ENCODE measurements around the gene CFD. TPM values are rescaled to one million over a fixed set of nuclear protein-coding genes. Genes with fewer than 3 reads are reported as not detected.

Gene CFD
- total and polyA plus RNA-seq, 2 experiments from 2014 or later = 0.90 to 4.7 TPM

GRCh38 chr19:873084-873483, 13.6 kb downstream of the CFD start (continued):
- TF ChIP-seq ZNF462 (CRISPR knock-in tag; IDR thresholded peaks at IDR 0.05) (no peak), NANOG (IDR thresholded peaks at IDR 0.05; ENCODE audit: borderline replicate concordance) (no peak), POLR2AphosphoS5 (IDR thresholded peaks at IDR 0.05; ENCODE audit: low read depth) (no peak), ZNF331 (CRISPR knock-in tag; IDR thresholded peaks at IDR 0.05; ENCODE audit: low read depth) (no peak), ETS1 (IDR thresholded peaks at IDR 0.05) (no peak), CREB1 (CRISPR knock-in tag; IDR thresholded peaks at IDR 0.05; ENCODE audit: low read depth) (no peak), JUNB (IDR thresholded peaks at IDR 0.05; ENCODE audit: unreplicated experiment) (no peak)

DNA sequence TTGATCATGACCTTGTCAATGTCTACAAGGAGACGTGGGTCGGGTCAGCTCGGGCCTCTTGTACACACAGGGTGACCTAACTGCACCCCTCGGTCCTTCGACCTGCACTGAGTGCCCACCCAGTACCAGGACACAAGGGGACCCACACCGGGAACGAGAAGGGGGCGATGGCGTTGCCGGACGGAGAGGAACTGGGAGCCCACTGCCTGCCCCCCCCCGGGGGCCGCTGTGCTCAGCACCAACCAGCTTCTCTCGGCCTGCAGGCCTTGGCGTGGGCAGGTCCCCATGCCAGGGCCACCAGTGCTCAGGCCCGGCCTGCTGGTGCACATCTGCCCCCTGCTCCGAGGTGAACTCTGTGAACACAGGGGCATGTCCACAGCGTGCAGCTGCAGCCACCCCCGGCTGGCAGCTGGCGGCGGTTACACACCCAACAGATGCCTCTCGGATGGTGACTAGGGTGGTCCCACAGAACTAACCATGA, 14.1 kb downstream of the CFD start:
- H3K9me2 ChIP-seq (ENCODE audit: insufficient read depth) = no peaks in the 10 kb centered on the region
- peaks cover 19% of the 10 kb centered on the region for H3F3A ChIP-seq (replicated peaks; ENCODE audit: low read depth)
- no peaks in the 10 kb centered on the region for H3K27me3 ChIP-seq (ENCODE audit: insufficient read depth)
- peaks cover 28% of the 10 kb centered on the region for H3K27me3 Mint-ChIP-seq (ENCODE audit: insufficient read depth, low read depth, poor library complexity)
- H3K4me1 Mint-ChIP-seq = no peaks in the 10 kb centered on the region
- no peak overlapping the region; the same call in 1 of the 2 replicates for H3K27ac ChIP-seq (ENCODE audit: low read depth)
- DNase-seq (ENCODE audit: low spot score) (no peak), ATAC-seq (no peak)
- H3K4me1 ChIP-seq (ENCODE audit: insufficient read depth) = no peaks in the 10 kb centered on the region
- H3K4me2 ChIP-seq = no peak overlapping the region
- H3K4me3 Mint-ChIP-seq = no peak overlapping the region
- H3K27ac Mint-ChIP-seq = no peak overlapping the region
- no peak overlapping the region for H3K4me3 ChIP-seq
- H3K36me3 Mint-ChIP-seq (ENCODE audit: low read depth) = peaks cover 43% of the 10 kb centered on the region
- H3K79me2 ChIP-seq (replicated peaks; ENCODE audit: insufficient read depth) = no peaks in the 10 kb centered on the region
- no peaks in the 10 kb centered on the region; the same call in 1 of the 2 replicates for H3K36me3 ChIP-seq (ENCODE audit: insufficient read depth)
- H4K20me1 ChIP-seq (replicated peaks; ENCODE audit: insufficient read depth) = no peaks in the 10 kb centered on the region
- peaks cover 11% of the 10 kb centered on the region for H3K9me3 Mint-ChIP-seq
- no peak overlapping the region for H2AFZ ChIP-seq
- TF ChIP-seq ETS1 (IDR thresholded peaks at IDR 0.05) = no peak
- TF ChIP-seq ZNF331 (CRISPR knock-in tag; IDR thresholded peaks at IDR 0.05; ENCODE audit: low read depth) = no peak
- TF ChIP-seq NANOG (IDR thresholded peaks at IDR 0.05; ENCODE audit: borderline replicate concordance) = no peak
- TF ChIP-seq, protein P1, sequence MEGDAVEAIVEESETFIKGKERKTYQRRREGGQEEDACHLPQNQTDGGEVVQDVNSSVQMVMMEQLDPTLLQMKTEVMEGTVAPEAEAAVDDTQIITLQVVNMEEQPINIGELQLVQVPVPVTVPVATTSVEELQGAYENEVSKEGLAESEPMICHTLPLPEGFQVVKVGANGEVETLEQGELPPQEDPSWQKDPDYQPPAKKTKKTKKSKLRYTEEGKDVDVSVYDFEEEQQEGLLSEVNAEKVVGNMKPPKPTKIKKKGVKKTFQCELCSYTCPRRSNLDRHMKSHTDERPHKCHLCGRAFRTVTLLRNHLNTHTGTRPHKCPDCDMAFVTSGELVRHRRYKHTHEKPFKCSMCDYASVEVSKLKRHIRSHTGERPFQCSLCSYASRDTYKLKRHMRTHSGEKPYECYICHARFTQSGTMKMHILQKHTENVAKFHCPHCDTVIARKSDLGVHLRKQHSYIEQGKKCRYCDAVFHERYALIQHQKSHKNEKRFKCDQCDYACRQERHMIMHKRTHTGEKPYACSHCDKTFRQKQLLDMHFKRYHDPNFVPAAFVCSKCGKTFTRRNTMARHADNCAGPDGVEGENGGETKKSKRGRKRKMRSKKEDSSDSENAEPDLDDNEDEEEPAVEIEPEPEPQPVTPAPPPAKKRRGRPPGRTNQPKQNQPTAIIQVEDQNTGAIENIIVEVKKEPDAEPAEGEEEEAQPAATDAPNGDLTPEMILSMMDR (conservative IDR thresholded peaks at IDR 0.05; ENCODE audit: low read depth in 2 of 2) = no peak
- TF ChIP-seq STAT1 (IDR thresholded peaks at IDR 0.05; ENCODE audit: unreplicated experiment) = no peak
- TF ChIP-seq EZH2phosphoT487 (IDR thresholded peaks at IDR 0.05; ENCODE audit: unreplicated experiment) = no peak
- TF ChIP-seq ZNF114 (CRISPR knock-in tag; IDR thresholded peaks at IDR 0.05) = no peak
- no peak for TF ChIP-seq POLR2AphosphoS5 (IDR thresholded peaks at IDR 0.05; ENCODE audit: low read depth)
- TF ChIP-seq CREB1 (CRISPR knock-in tag; IDR thresholded peaks at IDR 0.05; ENCODE audit: low read depth) = no peak
- no peak for TF ChIP-seq JUNB (IDR thresholded peaks at IDR 0.05; ENCODE audit: unreplicated experiment)

Data from GM23338 (cell line).